DND-41 (cell line): ENCODE results near the gene EFNA2.

ENCODE experiments used
- EZH2 ChIP-seq: IDR thresholded peaks from 3 replicates; pipeline ENCODE4 v1.6.1; 2012; ENCODE audit warnings: borderline replicate concordance, low read depth, mild to moderate bottlenecking, moderate library complexity, low read length, inconsistent platforms; ENCODE audit not compliant: severe bottlenecking
- TF ChIP-seq, protein P1 (sequence below): IDR thresholded peaks from 2 replicates; pipeline ENCODE4 v1.5.1; 2012; ENCODE audit warnings: borderline replicate concordance, low read length, moderate library complexity, mild to moderate bottlenecking; ENCODE audit not compliant: poor library complexity, severe bottlenecking; ENCODE audit errors: extremely low read depth

DNA sequence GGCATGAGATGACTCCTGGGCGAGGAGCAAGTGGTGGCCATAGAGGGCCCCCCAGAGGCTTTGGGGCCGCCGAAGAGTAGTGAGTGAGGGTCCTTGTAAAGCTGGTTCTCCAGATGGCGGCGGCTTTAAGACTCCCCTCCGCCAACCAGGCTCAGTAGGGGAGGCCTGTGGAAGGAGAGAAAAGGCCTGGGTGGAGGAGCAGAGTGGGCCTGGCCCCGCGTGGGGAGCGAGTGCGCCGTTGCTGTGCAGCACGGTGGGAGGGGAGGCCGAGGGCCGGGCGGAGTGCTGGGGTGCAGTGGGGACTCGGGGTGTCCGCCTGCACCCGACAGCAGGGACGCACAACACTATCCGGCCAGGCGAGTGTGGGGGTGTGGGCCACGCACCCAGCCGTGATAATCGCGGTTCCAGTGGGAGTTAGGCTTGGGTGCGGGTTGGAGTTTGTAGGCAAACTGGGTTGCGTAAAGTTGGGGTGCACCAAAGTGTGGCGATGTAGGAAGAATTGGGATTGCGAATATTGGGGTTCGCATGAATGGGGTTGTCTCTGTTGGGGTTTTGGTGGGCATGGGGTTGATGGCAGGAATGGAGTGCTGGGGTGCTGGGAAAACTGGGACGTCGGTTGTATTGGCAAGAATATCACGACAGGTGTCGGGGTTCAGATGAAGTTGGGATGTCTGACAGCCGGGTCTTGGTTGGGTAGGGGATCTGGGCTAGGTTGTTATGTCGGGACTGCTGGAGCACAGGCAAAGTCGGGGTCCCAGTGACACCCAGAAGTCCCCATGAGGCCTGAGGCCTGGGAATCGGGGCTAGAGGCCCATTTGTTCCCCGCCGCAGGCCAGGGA lies 17.2 kb upstream of the EFNA2 start:
- TF ChIP-seq, protein P1, sequence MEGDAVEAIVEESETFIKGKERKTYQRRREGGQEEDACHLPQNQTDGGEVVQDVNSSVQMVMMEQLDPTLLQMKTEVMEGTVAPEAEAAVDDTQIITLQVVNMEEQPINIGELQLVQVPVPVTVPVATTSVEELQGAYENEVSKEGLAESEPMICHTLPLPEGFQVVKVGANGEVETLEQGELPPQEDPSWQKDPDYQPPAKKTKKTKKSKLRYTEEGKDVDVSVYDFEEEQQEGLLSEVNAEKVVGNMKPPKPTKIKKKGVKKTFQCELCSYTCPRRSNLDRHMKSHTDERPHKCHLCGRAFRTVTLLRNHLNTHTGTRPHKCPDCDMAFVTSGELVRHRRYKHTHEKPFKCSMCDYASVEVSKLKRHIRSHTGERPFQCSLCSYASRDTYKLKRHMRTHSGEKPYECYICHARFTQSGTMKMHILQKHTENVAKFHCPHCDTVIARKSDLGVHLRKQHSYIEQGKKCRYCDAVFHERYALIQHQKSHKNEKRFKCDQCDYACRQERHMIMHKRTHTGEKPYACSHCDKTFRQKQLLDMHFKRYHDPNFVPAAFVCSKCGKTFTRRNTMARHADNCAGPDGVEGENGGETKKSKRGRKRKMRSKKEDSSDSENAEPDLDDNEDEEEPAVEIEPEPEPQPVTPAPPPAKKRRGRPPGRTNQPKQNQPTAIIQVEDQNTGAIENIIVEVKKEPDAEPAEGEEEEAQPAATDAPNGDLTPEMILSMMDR: no peak
- no peak for TF ChIP-seq EZH2
